GM18507 (cell line): Measurements from ENCODE around the gene CST9L.

ENCODE experiments used
- DNase-seq: peaks from one replicate; pipeline ENCODE4 v3.0.0; 2011; ENCODE audit warnings: low read depth; ENCODE audit not compliant: insufficient read length; ENCODE audit errors: extremely low spot score
- FAIRE-seq: peaks from 2 replicates; lab custom pipeline; 2011; peaks lifted over from hg19 to GRCh38; lab: Jason Lieb, UNC

CST9L gene

DNA sequence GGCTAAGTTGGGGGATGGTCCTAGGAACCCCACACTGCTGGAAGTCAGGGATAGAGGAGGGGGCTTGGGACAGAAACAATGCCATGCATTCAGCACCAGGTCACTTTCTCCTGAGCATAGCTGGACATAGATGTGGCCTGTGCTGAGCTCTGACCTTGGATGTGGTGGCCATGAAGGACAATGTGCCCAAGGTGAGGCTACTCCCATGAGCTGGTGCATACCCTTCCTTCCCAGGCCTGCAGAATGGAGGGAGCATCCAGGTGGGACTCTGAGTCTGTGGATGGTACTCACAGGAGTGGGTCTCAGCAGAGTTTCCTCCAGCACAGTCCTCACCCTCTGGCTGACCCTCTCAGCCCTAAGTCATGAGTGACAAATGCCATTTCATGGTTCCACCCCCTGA lies 16.9 kb downstream of the CST9L start:
- FAIRE-seq (no peak), DNase-seq (no peak)

DNA sequence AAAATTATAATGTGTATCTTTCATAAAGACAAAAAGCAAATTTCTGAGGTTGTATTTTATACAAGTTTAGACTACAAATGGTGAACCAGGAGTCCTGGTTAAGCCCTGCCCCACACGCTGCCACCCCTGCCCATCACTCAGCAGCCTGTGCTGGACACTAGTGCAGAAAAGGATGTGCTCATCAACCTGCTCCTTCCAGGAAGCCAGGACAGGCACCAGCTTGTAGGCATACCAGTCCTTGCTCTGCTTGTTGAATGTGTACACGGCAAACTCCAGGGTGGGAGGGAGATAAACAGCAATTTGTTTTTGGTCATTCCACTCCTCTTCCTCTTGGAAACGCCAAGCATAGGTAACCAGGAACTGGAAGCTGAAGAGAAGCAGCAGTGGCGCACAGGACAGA lies 18.1 kb downstream of the CST9L start:
- FAIRE-seq = no peak

GRCh38 chr20:23548408-23548807 lies 19.9 kb downstream of the CST9L start:
- FAIRE-seq (no peak), DNase-seq (no peak)

More for the DNA sequence above, 18.1 kb downstream of the CST9L start:
- DNase-seq = no peak

- FAIRE-seq (no peak), DNase-seq (no peak)
These were observed 20.7 kb downstream of the CST9L start for GRCh38 chr20:23547613-23548012.

DNA sequence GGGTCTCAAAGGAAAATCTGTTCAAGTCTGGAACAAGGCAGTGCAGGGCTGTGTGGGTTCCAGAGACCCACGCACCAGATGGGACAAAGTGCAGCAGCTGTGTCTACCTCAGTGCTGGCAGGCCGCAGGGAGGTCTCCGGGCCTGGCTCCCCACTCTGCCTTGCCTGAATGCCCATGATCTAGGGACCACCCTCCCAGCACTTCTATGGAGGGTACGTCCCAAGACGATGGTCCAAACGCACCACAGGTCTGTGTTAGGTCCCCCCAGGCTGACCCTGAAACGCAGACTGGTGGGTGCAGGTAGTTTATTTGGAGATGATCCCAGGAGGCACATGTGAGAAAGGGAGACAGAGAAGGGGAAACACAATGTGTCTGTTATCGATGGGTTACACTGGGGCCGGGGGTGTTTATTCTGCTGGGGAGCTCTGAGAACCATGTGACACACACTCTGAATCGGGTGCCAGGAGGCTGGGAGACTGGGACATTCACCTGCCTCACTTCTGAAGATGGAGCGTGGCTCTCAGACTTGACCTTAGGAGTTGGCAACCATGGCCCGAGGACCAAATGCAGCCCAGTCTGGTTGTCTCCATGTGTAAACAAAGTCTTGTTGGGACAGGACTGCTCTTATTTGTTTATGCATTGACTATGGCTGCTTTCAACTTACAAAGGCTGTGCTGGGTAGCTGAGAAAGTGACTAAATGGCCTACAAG lies 21.7 kb downstream of the CST9L start:
- FAIRE-seq (no peak), DNase-seq (no peak)

GRCh38 chr20:23544133-23544532 lies 24.2 kb downstream of the CST9L start:
- DNase-seq = no peak
- FAIRE-seq = no peak

- DNase-seq (no peak), FAIRE-seq (no peak)
These were observed 25.5 kb downstream of the CST9L start for GRCh38 chr20:23542801-23543200.

GRCh38 chr20:23541776-23542175 lies 26.5 kb downstream of the CST9L start:
- FAIRE-seq (no peak), DNase-seq (no peak)

DNA sequence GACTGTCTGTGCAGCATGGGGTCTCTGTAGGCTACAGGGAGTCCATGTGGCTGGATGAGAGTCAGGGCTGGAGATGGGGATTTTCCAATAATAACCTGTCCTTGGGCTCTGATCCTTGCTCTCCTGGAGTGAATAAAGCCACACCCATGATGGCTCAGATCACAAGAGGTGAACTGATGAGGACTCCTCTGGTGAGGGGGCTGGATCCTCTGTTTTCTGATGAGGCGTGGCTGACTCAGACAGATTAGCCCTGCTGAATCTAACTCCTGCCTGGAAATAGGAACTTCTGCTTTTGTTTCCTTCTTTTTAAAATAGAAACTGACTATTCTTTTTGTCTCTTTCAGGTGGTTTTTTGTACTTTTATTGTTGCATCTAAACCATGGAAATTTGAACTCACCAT lies 27.0 kb downstream of the CST9L start:
- DNase-seq (no peak), FAIRE-seq (no peak)

DNA sequence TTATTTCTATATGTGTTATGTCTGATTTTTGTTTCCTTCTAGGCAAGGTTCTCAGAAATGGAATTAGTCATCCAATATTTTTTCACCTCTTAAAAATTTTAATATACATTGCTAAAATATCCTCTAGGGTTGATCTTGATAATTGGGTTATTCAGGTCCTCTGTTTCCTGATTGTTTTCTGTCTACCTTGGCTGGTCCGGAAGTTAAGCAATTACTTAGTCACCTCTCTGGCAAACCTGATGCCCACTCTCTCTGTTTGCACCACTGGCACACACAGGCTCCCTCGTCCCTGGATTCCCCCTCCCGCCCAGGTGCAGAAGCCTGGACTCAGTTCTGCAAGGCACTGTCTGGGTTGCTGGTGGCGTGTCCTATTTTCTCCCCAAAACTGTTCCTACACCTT lies 27.7 kb downstream of the CST9L start:
- no peak for DNase-seq
- no peak for FAIRE-seq

DNA sequence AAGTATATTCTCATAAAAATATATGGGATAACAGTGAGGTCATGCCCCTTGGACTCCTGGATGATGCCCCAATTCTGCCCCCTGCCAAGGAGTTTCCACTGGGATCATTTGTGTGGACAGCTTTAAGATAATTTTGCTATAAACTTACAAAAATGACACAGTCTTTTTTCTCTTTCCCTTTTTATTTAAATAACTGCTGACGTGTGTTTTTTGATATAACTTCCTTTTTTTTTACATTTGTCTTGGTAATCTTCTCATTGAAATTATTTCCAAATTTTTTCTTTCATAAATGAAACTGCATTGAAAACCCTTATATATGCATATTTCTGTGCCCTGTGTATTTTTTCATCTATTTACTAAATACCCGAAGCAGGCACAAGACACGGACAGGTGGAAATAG lies 31.3 kb downstream of the CST9L start:
- FAIRE-seq = no peak

DNA sequence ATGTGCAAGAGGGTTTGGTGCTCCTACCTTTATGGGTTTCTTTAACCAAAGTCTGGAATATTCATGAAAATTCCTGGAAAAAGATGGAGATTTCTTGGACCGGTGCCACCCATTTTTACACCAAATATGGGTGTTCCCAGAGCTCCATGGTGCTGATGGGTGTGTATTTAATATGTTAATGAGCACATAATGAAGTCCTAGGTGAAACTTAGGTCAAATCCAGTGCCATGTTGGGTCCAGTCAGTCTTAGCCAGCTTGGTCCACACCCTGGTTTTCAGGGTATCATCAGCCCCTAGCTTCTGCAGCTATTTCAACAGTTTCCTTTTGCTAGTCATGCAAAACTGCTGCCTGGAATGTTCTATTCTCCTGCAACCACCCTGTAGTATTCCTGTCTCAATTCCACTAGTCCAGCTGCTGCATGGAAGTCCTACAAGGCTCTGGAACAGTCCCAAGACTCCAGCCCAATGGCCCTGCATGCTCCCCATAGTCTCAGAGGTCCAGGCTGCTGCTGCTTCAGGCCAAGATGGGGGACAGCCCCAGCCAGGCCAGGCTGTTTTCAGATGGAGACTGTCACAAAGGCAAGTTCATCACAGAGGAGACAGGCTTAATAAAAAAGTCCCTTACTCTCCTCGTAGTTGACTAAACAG lies 31.8 kb downstream of the CST9L start:
- DNase-seq (no peak), FAIRE-seq (no peak)

More for the DNA sequence above, 31.3 kb downstream of the CST9L start:
- no peak for DNase-seq

DNA sequence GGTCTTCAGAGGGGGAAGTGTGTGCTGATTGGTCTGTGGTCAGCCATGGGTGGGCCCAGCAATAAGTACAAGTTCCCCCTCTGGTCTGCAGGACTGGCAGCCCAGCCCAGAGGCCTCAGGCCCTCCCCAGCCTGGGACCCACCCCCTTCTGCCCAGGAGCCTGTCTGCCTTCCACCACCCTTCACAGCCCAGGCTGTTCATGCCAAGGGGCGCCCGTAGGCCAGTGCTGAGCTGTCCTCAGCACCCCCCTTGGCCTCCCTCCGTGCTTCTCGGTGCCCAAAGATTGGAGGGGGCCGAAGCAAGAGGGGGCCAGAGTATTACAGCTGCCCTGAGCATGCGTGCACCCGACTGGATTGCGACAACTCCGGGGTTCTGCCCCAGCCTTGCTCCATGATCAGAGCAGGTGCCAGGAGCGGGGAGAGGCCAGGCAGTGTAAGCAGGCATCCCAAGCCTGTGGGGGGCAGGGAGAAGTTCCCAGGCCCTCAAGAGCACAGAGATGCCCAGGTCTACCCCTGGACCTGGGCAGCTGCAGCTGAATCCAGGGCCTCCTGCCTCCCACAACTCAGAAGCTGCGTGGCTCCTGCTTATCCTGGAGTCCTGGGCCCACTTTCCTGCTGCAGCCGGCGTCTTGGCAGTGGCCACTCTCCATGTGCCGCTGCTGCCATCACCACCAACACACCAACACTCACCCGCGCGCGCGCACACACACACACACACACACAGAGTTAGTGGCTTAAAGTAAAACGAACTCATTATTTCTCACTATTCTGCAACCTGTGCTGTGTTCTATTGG lies 33.3 kb downstream of the CST9L start:
- DNase-seq = no peak
- no peak for FAIRE-seq

DNA sequence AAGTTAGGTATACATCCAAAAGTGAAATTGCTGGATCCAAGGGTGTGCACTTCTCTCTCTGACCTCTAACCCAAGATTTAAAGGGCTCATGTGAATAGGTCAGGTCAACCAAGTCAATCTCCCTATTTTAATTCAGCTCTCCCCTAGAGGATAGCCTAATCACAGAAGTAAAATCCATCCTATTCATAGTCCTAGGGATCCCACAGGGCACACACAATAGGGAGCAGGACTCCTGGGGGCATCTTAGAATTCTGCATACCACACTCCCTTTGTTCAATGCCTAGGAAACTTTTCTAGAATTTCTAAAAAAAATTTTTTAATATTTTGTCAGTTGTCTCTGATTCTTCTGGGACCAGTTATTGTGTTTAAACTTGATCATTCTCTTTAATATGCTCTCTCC lies 35.1 kb downstream of the CST9L start:
- DNase-seq (no peak), FAIRE-seq (no peak)

GRCh38 chr20:23532533-23532932 lies 35.8 kb downstream of the CST9L start:
- no peak for DNase-seq
- no peak for FAIRE-seq

- FAIRE-seq = peak; percentile 48
- no peak for DNase-seq
These were observed 37.2 kb downstream of the CST9L start for GRCh38 chr20:23530937-23531567.

DNA sequence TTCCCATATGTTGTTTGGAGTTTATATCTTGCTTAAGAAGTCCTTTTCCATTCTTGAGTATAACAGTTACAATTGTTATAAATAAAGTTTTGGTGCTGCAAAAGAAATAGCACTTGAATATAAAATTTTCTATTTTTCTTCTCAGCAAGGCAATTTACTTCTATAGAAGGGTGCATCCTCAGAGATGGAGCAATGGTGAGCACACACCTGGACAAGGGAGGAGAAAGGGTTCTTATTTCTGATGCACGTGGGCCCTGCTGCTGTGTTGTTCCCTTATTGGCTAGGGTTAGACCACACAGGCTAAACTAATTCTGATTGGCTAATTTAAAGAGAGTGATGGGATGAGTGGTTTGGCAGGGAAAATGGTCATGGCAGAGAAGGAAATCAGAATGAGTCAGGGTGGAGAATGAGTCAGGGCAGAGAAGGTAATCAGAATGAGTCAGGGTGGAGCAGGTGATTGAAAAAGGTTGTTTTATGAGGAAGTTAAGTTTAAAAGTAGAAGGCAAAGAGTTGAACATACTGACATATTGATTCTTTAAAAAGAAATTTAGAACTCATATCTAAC lies 39.3 kb downstream of the CST9L start:
- FAIRE-seq = no peak

GRCh38 chr20:23526850-23527249 lies 41.4 kb downstream of the CST9L start:
- DNase-seq (no peak), FAIRE-seq (no peak)

More for the DNA sequence above, 39.3 kb downstream of the CST9L start:
- DNase-seq = no peak

DNA sequence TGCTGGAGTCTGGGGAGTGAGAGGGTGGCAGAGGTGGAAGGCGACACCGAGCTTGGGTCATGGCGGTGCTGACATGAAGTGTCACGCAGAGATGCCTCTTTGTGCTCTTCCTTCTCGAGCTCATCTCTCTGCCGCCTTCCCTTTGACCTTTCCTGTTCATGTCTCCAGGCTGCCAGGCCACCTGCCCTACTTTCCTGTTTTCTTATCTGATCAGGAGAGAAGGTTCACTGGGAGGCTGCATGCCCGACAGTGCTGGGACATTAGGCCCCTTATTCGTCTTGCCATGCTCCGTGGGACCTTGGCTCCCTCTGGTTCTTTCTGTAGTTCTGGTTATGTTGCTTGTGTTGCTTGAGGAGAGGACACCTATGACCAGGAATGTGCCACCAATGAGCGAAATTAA lies 44.1 kb downstream of the CST9L start:
- no peak for FAIRE-seq
- no peak for DNase-seq

- peak; percentile 65 for FAIRE-seq
These were observed 48.1 kb downstream of the CST9L start for GRCh38 chr20:23520185-23520584.

More at GRCh38 chr20:23520185-23520584, 48.1 kb downstream of the CST9L start:
- DNase-seq = peak; percentile 12
